Astrocyte of the cerebellum (primary cell): Measurements from ENCODE around the gene RCOR1.

Experiments used
- DNase-seq: peaks from one replicate; pipeline ENCODE4 v3.0.0-alpha.2; 2011; ENCODE audit warnings: low read depth
- H3K4me3 ChIP-seq: 2 replicates; pipeline ENCODE4 v1.5.1; 2011; ENCODE audit warnings: mild to moderate bottlenecking, low read depth, low read length, moderate library complexity
- CTCF ChIP-seq: IDR thresholded peaks from 2 replicates; pipeline ENCODE4 v1.5.1; 2012; ENCODE audit warnings: low read length, low read depth, moderate library complexity, mild to moderate bottlenecking; ENCODE audit errors: missing control alignments
- in situ Hi-C: cut with HindIII; loops from 2 replicates; pipeline ENCODE4 v1.10.0; 2017; ENCODE audit warnings: low sequenced_read_pairs

Gene RCOR1

GRCh38 chr14:102579696-102580549, 12.5 kb upstream of the RCOR1 start:
- H3K4me3 ChIP-seq: no peak overlapping the region
- no peak for TF ChIP-seq CTCF
- in situ Hi-C loops: no loop called here
- DNase-seq: no peak

GRCh38 chr14:102580550-102581110, 11.8 kb upstream of the RCOR1 start:
- in situ Hi-C loops: no loop called here
- no peak for TF ChIP-seq CTCF

GRCh38 chr14:102581193-102581592, 11.3 kb upstream of the RCOR1 start:
- in situ Hi-C loops: no loop called here
- no peak for TF ChIP-seq CTCF
- DNase-seq: no peak
- H3K4me3 ChIP-seq: no peak overlapping the region

More at GRCh38 chr14:102580550-102581110, 11.8 kb upstream of the RCOR1 start:
- no peak overlapping the region for H3K4me3 ChIP-seq
- no peak for DNase-seq

GRCh38 chr14:102583726-102584125, 8.7 kb upstream of the RCOR1 start:
- H3K4me3 ChIP-seq: no peak overlapping the region
- TF ChIP-seq CTCF: no peak
- in situ Hi-C loops: no loop called here
- DNase-seq: no peak

- in situ Hi-C loops: no loop called here
- no peak for TF ChIP-seq CTCF
- H3K4me3 ChIP-seq: no peak overlapping the region
- no peak for DNase-seq
Measured at GRCh38 chr14:102584871-102585869, 7.3 kb upstream of the RCOR1 start.
